CD1c-positive myeloid dendritic cell (primary cell): ENCODE data around the gene COA4.
A peak's percentile ranks its signal among the peaks of the same experiment; 100 is the strongest.
"Not testable (repeated sequence)": the region's sequence is repeated elsewhere in the genome, so short reads cannot be mapped to it uniquely, and the experiment has no call there.

Experiments used
- DNase-seq: peaks from one replicate; pipeline ENCODE4 v3.0.0-alpha.2; 2016; ENCODE audit errors: extremely low spot score

COA4 gene

DNA sequence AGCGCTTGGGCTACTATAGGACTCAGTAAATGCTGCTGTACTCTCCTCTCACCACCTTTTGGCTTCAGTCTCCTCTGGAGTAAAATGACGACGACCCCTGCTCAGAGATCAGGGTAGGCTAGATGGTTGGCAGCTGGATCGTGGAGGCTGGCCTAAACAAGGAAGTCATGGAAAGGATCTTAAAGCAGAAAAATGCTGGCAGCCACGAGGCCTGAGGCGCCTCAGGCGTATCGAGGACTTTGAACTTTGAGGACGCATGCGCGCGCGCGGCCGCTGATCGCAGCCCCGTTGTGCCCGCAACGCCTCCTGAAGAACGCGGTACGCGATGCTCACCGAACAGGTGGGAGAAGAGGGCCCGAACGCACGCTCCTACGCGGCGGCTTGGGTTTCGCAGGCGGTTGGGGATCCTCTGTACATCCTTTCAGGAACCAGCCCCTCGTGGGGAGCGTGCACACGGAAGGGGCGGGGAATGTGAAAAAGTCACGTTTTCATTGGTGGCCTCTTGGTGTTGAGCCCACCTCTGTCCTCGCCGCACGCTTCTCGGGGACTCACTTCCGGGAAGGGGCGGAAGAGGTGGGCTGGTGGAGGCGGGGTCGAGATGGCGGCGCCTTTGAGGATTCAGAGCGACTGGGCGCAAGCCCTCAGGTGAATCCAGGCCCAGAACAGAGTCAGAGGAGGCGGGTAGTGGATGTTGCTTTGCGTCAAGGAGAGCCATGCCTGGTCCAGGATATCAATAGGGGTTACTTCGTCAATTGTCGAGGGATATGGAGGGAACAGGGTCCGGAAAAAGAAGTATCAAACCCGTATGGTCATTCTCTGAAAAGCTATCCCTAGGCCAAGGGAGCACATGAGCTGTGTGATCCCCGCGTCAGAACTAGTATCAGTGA is at the start of gene COA4, which contains the start of gene PAAF1:
TSS of gene COA4 (minus strand) at position 423 of the 887 bp plus-strand sequence. CDS start 3,468 bp downstream, outside the sequence.
TSS of gene PAAF1 (plus strand) at position 576 of the 887 bp plus-strand sequence. CDS start at position 599, 23 bp downstream.
- peak; percentile 99 for DNase-seq

DNA sequence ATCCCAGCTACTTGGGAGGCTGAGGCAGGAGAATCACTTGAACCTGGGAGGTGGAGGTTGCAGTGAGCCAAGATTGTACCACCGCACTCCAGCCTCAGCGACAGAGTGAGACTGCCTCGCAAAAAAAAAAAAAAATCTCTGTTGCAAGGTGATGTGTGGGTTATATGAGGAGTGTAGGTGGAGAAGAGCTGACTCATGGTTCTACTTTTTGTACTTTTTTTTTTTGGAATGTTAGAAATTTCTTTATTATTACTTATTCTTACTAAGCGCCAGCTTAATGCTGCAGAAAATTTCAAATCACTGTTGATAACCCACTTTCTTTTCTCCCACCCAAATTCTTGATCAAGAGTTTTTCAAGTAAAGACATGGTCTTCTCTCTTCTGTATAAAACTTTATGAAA is 44.5 kb upstream of the COA4 start:
- DNase-seq = no peak

DNA sequence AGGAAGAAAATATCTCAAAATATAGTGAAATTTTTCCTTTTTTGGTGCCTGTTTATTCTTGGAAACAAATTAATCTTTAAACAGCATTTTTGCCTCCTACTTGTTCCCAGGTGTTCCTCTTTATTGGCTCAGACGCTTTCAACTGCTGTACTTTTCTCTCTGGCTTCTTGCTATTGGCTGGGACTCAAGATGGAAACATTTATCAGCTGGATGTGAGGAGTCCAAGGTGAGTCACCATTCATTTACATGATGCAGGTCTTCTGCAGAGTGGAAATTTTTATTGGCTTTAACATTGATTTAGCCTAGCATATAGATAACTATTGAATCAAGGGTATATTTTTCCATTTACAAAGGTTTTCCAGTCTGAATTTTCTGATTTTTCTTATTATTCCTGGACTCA is 39.8 kb upstream of the COA4 start:
- DNase-seq = peak; percentile 11

DNA sequence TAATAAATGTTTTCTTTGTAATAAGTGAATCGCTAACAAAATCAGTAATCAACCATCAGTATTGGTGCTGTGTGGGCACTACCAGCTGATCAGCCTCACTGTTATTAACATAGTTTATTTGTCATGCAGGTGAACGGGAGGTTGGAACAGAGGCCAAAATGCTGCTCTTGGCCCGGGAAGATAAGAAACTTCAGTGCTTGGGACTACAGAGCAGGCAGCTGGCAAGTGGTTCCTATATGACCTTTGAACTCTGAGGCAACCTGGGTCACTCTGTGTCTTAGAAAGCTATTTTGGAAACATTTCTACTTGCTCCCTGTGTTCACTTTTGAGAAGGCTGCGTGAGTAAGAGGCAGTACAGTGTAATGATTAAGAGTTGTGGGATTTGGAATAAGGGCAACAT is 37.6 kb upstream of the COA4 start:
- DNase-seq = no peak

DNA sequence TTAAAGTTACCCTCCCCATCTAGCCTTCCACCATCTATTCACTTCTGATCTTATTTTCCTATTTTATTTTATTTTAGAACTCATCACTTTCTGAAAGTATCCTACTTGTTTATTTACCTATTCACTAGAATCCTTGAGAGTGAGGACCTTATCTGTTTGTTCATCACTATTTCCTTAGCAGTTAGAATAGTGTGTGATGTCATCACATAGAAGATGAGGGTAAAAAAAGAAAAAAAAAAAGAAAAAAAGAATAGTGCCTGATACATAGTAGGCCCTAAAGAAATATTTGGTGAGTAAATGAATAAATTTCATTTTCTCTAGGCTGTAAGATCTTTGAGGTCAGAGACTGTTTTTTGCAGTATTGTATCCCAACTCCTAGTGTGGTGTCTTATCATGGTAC is 36.8 kb upstream of the COA4 start:
- DNase-seq = no peak

DNA sequence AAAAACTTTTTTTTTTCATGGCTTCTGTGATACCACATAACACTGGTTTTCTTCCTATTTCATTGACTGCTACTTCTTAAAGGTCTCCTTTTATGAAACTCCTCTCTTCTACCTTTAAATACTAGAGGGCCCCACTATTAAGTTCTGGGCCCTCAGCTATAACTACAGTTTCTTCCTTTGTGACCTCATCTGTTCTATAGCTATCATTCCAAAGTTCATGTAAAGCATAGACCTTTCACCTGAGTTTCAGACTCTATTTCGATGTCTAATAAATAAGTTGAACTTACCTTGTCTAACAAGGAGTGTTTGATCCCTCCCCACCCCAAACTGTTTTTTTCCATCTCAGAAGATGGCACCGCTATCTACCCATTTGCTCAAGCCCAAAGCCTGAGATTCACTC is 35.4 kb upstream of the COA4 start:
- no peak for DNase-seq

DNA sequence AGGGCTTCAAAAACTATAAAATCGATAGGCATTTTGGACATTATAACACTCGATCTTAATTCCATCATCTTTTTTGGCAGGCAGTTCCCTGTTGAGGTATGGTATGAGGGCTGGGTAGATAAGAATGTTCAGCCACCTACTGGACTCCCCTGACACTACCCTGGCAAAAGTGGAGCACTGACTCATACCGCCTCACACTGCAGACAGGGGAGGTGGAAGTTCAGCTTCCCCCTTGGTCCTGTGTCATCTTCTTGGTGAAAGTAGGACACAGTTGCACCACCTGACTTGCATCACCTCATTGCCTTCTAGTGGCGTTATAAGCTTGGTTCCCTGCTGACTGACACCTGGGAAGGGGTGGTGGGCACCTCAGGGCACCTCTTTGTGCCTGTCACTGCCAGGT is 30.5 kb upstream of the COA4 start:
- DNase-seq = peak; percentile 50

DNA sequence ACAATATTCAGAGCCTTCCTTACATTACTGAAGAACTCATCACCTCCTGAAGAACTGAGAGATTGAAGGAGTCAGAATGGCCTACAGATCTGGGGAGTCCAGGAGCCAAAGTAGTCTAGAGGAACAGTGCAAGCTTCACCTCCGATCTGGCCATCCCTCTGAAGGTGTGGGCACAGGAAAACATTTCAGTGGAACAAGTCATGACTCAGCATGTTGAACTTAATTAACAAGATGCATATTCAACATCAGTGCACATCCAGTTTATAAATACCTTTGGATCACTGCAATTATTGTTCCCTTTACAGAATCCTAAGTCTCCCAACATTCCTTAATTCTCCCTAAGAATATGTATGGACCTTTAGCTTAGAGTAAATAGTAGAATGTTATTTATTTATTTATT is 25.7 kb upstream of the COA4 start:
- no peak for DNase-seq

DNA sequence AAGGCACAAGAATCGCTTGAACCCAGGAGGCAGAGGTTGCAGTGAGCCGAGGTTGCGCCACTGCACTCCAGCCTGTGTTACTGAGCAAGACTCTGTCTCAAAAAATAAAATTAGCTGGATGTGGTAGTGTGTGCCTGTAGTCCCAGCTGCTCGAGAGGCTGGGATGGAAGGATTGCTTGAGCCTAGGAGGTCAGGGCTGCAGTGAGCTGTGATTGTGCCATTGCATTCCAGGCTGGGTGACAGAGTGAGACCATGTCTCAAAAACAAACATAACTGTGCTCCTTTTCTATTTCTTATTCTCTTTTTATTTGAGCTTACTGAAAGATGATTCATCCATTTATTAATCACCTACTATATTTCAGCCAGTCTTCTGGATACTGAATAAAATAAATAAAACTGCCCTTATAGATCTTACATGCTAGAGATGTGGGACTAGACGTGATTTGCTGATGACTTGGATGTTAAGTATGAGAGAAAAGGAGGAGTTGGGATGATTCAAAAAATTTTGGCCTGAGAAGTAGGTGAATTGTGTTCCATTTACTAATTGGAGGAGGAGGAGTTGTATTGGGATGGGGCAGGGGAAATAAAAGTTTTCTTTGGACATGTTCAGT is 18.2 kb upstream of the COA4 start:
- DNase-seq = no peak

DNA sequence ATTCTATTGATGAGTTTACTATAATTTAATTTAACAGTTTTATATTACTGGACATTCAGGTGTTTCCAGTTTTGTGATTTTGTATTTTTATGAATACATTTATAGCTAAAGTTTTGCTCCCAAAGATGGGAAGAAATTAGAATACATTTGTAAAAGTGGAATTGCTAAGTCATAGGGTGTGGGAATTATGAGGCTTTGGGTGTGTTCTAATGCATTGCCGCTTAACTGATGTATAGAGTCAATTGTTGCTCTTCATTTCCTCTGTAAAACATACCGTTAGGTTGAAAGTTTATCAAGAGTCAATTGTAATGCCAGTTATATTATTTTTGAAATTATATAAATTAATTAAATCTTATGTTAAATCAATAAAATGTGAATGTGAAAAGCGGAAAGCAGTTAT is 16.4 kb upstream of the COA4 start:
- no peak for DNase-seq

DNA sequence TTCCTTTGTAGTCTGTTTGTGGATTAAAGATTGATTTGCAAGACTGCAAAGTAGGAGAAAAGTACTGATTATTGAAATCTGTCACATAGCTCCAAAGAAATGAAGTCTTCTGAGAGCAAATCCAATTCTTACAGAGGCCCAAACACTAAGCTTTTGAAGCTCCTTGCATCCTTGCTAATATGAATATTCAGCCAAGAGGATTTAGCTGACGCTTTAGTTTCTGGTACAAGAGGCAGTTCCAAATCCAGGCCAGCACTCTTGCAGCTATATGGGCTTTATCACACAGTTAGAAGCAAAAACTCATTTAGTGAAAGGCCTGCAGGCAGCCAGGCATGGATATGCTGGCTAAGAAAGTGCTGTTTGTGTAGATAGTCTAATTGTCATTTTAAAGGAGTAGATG is 12.9 kb upstream of the COA4 start:
- DNase-seq = no peak

DNA sequence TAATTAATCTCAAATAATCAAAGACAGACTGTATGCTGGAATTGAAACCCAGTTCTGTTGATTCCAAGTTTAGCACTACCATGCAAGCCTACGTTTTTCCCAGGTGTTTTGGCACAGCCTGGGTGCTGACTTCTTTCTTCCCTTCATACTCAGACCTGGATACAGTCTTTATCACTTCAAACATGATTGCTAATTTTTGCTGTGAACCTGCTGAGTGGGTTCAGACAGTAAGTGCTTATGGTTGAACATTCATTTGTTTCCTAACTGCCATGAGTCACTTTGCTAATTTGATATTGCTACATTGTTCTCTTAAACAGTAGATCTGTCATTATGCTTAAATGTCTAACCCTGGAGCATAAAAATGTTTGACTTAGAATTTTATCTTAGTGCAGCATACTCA is 12.4 kb upstream of the COA4 start:
- DNase-seq = no peak

DNA sequence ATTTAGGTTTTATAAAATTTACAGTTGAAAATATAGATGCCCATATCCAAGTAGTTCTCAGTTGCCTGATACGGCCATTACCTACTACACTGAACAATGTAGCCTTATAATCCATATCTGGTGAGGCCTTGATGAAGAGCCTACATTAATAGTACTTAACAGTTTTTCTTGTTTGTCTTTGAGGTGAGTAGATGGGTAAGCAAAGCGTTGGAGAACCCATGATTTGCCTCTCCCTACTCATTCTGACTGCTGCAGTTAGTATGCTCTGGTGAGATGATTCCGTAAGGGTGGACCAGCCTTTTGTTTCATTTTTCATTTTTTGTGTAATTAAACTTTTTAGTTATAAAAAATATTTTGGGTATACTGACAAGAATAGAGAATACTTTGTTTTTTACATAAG is 11.6 kb upstream of the COA4 start:
- DNase-seq = no peak

DNA sequence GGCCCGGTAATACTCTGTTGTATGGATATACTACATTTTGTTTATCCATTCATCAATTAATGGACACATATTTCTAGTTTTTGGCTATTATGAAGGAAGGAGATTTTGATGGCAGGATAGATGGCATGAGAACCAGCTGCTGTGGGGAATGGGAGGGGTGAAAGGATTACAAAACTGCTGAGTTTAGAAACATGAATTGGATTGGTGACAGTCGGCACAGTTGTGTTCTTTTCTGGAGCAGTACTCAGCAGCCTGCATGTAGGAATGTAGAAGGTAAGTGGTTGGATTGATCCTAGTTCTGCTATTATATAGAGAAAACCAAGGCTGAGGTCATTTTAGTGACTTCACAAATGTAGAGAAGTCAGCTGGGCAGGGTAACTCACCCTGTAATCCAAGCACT is 7.2 kb upstream of the COA4 start:
- no peak for DNase-seq

DNA sequence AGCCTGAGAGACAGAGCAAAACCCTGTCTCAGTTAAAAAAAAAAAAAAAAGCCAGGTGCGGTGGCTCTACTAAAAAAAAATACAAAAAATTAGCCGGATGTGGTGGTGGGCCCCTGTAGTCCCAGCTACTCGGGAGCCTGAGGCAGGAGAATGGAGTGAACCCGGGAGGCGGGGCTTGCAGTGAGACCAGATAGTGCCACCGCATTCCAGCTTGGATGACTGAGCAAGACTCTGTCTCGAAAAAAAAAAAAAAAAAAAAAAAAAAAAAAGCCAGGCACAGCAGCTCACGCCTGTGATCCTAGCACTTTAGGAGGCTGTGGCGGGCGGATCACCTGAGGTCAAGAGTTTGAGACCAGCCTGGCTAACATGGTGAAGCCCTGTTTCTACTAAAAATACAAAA is 3.8 kb upstream of the COA4 start:
- DNase-seq = not testable (repeated sequence)

DNA sequence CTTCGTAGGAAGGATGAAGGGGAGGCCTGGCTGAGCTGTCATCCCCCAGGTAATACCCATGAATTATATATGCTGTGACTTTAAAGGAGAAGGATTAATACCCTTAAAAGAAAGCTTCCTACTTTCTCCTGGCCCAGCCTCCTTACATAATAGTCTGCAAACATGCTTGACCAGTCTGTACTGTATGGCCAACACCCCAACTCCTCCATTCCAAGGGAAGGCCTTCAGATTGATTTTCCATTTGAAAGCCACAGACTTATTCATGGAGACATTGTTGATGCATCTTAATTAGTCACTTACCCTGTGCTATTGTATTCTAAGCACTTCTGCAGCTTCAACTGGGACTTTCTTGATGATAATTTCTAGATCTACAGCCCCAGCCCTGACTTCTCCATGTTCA is 2.1 kb upstream of the COA4 start:
- DNase-seq = no peak

DNA sequence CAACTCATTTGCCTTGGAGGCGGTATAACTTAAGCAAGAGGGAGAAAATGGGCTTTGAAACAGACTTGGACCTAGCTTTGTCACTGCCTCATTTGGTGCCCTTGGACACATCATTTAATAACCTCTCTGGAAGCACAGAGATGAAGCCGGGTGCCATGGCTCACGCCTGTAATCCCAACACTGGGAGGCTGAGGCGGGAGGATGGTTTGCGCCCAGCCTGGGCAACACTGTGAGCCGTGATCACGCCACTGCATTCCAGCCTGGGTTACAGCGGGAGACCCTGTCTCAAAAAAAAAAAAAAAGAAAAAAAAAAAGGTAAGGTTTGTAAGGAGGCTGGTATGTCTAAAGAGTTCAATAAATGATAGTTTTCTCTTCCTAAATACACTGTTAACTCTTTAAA is 806 bp downstream of the COA4 start:
- no peak for DNase-seq

DNA sequence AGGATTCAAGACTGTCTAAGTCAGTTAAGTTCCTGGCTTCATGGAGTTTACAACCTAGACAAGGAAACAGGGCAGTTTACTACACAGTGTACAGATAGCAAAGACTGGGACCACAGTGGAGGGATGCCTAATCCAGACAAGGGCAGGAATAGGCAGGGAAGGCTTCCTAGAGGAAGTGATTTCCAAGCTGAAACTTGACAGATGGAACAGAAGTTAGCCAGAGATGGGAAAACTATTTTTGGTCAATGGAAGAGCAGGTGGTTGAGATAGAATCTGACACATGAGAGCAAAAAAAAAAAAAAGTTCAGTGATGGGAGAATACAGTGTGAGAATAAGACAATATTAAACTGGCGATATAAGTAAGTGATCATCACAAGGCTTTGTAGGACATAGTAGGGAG is 1.3 kb downstream of the COA4 start:
- DNase-seq = no peak

DNA sequence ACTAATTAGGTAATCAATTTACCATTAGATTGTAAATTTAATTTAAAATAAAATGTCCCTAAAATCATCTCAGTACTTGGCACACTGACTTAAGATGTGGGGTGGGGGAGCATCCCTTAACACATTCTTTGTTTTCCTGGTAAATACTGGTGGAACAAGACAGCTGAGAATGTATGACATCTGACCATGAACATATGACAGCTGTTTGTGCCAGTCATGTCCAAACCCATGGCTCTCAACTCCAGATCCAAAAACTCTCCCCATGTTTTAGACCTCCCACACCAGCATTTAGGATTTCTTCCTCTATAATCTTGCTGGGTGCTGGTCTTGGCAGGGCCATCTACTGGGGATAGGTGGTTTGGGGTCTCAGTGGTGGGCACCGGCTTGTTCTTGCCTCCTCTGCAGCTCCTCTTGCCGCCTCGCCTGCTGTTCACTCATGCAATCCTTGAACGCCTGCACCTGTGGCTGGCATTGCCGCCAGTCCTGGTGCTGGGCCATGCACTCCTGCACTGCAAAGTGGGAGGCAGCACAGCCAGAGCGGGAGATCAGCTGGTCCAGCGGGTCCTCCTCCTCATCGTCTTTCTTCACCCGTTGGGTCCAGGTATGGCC is 3.8 kb downstream of the COA4 start:
- no peak for DNase-seq

DNA sequence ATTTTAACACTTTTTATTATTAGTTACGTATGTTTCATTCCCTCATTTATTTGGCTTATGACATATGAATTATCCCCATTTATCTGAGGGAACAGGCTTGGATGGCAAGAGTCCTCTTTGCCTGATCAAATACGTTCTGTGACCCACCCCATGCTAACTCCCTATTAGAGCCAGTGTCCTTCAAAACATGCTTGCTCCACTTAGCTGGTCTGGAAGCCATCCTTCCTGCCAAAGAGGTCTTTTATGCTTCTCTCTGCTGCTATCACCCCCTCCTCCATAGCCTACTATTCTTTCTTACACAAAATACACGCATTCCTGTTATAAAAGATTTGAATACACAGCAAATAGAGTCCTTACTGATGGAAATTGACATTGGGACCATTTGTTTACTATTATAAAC is 6.4 kb downstream of the COA4 start:
- no peak for DNase-seq

DNA sequence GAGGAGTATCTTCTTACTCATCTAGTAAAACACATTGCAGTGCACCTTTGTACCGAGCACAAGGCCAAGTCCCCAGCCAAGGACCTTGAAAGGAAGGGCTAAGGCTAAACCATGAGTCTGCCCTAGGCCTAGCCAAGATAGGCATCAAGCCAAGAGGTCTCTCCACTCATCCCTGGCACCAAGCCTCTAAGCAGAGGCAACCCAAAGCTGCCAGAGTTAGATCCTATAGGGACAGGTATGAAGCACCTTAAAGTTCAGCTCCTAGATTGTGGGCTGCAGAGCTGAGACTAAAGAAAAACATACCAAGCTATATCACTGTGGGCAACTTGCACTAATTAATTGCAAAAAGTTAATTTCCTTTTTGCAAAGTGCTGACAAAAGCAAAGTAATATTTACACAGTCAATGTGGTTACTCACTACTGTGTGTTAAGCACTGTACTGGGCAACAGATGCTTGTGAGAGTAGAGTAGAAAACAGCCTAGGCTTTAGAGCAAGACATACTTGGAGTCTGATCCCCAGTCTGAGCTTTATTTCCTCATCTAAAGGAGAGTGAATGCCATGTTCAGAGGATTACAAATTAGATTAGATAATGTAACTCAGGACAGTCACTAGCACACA is 7.2 kb downstream of the COA4 start:
- DNase-seq = no peak

DNA sequence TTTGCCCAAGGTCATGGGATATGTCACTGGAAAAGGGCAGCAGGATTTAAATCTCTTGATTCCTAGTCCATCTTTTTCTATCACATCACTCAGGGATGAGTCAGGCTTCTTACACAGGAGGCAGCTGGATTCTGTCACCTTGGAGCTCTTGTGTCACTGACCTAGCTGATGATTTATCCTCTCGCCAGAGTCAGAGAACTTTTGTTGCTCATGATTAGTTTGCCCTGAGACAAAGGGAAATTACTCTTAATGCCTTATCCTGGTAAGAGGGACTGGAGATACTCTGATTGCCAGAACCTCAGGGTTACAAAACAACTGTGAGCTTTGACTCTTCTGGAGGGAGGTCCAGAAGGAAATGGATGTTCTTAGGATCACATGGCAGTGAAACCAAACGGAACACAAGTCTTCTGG is 10.1 kb downstream of the COA4 start:
- DNase-seq = no peak
